NCI-H128 (cell line): ENCODE measurements around the gene EGLN1.

Experiments used
- DNase-seq: peaks from one replicate; lab custom pipeline; 2025; ENCODE audit not compliant: unreplicated experiment; lab: John Stamatoyannopoulos, UW

EGLN1 gene

DNA sequence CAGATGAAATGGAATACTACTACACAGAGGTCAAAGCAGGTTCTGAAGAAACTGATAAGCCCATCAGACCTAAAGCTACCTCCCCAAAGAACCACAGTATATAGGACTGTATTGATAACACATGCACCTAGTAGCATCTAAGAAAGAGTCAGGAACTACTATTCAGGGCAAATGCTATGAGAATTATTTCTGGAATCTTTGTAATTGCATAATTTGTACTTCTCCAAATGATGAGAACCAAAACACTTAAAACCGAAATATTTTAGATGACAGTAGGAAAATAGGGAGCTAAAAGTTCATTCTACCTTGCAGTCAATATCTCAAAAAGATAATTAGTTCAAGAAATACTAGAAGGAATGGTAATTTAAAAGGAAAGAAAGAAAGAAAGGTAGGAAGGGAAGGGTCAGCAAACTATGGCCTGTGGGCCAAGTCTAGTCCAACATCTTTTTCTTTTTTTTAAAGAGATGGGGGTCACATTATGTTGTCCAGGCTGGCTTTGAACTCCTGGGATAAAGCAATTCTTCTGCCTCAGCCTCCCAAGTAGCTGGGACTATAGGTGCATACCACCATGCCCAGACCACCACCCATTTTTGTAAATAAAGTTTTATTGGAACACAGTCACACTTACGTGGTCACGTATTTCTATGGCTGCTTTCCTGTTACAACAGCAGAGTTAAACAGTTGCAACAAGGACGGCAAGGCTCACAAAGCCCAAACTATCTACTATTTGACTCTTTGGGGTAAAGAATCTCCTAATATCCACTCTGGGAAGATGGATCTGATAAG is 24.0 kb downstream of the EGLN1 start:
- no peak for DNase-seq

GRCh38 chr1:231396643-231397042 is 25.4 kb downstream of the EGLN1 start:
- no peak for DNase-seq

DNA sequence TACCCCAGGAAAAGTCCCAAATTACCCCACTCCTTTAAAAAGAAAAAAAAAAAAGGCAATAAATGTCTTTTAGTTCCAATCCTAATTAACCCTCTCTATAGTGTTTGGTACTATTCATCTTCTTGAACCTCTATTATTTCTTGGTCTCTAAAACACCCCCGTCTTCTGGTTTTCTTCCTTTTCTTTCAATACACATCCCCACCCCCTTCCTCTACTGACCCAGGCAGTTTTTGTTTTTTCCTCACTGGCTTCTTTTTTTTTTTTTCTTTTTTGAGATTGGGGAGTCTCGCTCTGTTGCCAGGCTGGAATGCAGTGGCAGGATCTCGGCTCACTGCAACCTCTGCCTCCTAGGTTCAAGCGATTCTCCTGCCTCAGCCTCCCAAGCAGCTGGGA is 26.1 kb downstream of the EGLN1 start:
- no peak for DNase-seq

- no peak for DNase-seq
Observed at GRCh38 chr1:231395076-231395997, 26.8 kb downstream of the EGLN1 start.

- DNase-seq, result no peak
Observed at GRCh38 chr1:231393668-231394067, 28.4 kb downstream of the EGLN1 start.

GRCh38 chr1:231392389-231393131 is 29.5 kb downstream of the EGLN1 start:
- no peak for DNase-seq

DNA sequence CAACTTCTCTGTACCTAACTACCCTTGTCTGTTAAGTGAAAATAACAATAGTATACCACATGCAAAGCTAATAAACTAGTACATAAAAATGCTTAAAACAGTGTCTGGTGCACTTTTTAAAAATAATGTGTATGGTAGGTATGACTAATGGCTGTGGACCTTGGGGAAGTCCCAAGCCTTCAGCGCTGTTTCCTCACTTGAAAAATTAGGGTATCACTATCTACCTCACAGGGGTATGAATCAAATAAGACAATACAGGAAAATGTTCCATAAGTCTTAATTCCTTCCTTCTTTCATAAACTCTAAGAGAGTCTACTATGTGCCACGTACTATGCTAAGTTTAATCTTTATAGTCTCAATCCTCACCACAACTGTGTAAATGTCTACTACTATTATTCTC is 32.0 kb downstream of the EGLN1 start:
- DNase-seq, result no peak

DNA sequence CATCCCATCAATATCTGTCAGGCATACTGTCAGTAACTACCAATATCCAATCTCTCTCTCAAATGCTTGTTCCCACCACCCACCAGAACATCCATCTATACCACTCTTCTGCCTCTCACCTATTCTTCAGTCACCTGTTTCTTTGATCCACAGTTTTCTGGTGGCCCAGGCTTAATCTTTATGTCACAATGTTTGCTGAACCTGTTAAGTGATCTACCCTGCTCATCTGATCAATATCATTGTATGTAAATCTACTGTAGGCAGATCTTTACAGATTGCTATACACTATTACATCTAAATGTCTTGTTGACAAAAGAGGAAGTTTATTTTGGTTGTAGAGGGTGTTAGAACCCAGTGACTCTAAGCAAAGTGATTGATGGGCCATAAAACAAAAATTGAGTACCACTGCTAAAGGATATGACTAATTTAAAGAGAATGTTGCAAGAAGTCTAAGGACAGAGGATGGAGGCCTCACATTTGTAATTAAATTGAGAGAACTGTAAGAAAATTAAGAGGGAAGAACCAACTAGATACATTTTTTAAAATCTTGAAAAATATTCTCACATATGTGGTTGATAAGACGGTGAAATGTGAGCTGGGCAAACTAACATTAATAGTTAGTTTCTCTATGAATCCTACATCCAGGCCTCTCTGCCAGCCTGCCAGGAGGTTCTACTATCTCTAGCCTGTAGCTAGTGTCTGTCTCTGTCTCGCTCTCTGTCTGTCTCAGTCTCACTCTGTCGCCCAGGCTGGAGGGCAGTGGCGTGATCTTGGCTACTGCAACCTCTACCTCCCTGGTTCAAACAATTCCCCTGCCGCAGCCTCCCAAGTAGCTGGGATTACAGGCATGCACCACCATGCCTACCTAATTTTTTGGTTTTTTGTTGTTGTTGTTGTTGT is 34.1 kb downstream of the EGLN1 start:
- DNase-seq, result no peak

- DNase-seq, result no peak
Observed at GRCh38 chr1:231386466-231386865, 35.6 kb downstream of the EGLN1 start.

DNA sequence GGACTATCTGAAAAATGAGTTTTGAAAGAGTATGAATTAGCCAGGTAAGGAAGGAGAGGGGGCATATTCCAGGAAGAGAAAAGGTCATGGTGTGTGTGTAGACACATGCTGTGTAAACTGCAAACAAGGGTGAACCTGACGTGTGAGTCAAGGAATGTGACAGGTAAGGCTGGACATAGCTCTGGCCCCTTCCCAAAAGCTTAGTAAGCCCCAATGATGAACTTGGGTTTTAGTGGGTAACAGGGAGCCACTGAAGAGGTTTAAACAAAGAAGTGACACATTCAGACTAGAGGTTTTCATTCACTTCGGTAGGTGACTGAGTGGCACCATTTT is 36.7 kb downstream of the EGLN1 start:
- DNase-seq, result no peak

DNA sequence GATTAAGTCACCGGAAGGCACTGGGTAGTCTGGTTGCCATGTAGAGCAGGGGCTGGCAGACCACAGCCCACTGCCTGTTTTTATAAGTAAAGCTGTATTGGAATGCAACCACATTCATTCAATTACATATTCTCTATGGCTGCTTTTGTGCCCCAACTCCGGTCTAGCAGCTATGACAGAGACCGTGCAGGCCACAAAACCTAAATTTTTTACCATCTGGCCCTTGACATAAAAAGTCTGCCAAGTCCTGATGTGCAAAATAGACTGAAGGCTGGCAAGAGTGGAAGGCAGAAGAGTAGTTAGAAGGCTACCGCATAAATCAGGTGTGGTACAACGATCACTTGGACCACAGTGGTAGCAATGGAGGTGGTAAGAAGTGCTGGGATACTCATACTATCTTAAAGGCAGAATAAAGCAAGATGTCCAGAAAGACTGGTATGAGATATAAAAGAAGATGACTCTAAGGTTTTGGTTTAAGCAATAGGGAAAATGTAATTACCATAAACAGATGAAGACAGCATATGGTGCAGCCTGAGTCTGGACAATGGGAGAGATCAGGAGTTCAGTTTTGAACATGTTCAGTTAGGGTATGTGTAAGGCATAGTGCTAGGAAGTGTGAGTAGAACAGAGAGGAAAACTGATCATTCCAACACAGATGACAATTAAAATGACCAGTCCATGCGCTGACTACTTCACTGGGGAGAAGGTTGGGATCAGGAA is 37.2 kb downstream of the EGLN1 start:
- DNase-seq, result no peak

GRCh38 chr1:231383159-231383860 is 38.8 kb downstream of the EGLN1 start:
- no peak for DNase-seq

GRCh38 chr1:231382426-231382825 is 39.7 kb downstream of the EGLN1 start:
- no peak for DNase-seq

GRCh38 chr1:231381729-231382128 is 40.4 kb downstream of the EGLN1 start:
- DNase-seq, result no peak

DNA sequence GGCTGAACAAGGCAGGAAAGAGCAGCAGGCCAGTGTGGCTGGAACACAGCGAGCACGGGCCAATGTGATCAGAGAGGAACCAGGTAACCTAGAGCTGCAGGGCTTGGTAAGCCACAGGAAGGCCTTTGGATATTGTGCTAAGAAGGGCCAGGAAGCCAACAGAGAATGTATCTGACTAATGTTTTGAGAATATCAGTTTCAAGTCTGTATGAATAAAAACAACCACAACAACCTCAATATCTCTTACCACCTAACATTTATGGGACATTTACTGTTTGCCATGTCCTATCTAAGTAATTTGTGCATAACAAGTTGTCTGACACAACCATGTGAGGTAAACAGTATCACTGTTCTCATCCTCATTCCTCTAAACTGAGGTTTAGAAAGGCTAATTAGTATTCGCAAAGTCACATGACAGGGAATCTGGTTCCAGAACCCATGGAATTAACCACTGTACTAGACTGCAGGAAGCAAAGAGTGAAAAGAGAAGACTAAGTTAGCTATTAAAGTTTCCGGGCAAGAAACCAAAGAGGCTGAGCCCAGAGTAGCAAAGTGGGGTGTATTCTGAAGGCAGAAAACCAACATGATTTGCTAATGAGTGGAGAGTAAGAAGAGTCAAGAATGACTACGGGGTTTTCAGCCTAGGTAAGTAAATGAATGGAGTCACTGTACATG is 45.1 kb downstream of the EGLN1 start:
- DNase-seq, result no peak

- no peak for DNase-seq
Observed at GRCh38 chr1:231376101-231376500, 46.0 kb downstream of the EGLN1 start.

- DNase-seq, result no peak
Observed at GRCh38 chr1:231374394-231374793, 47.7 kb downstream of the EGLN1 start.

DNA sequence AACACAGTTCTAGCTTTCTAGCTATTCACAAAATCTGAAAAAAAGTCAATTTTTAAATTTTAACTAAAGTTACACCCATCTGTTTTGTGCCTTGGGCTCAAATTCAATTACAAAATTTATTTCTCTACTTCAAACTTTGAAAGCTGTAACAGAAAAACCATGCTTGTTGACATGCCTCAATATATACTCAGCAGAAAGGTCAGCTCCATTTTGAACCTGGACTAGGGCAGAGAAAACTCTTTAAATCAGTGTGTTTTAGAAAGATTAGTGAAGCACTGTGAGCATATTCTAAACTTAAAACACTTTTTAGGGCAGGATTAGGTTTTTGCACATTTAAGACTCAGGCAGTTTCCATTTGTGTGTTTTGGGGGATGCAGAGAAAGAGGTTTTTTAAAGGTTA is 49.6 kb downstream of the EGLN1 start:
- DNase-seq, result no peak

- no peak for DNase-seq
Observed at GRCh38 chr1:231369282-231369681, 52.8 kb downstream of the EGLN1 start.
